Fibroblast of lung (primary cell): Measurements from ENCODE around the gene TAS1R3. TPM values are rescaled to one million over a fixed set of nuclear protein-coding genes. Genes with fewer than 3 reads are reported as not detected.
"Not testable (repeated sequence)": the region's sequence is repeated elsewhere in the genome, so short reads cannot be mapped to it uniquely, and the experiment has no call there.

ENCODE experiments used
- DNase-seq, 2 donors: peaks; one replicate each; pipeline versions ENCODE4 v3.0.0 to v3.0.0-alpha.2; 2010; ENCODE audit warnings: low read depth in 2 of 2
- H2AFZ ChIP-seq: 2 replicates; pipeline ENCODE4 v1.5.1; 2012; ENCODE audit warnings: low read length, control low read depth, inconsistent platforms
- H3K27ac ChIP-seq: 2 replicates; pipeline ENCODE4 v1.5.1; 2011; ENCODE audit warnings: low read length, control low read depth; ENCODE audit not compliant: insufficient read depth
- H3K27me3 ChIP-seq: 2 replicates; pipeline ENCODE4 v1.5.1; 2011; ENCODE audit warnings: mild to moderate bottlenecking, low read length; ENCODE audit not compliant: control insufficient read depth, insufficient read depth
- H3K36me3 ChIP-seq: 2 replicates; pipeline ENCODE4 v1.5.1; 2011; ENCODE audit warnings: low read length; ENCODE audit not compliant: control insufficient read depth, insufficient read depth
- H3K4me1 ChIP-seq: 2 replicates; pipeline ENCODE4 v1.5.1; 2011; ENCODE audit warnings: low read length; ENCODE audit not compliant: control insufficient read depth, insufficient read depth; ENCODE audit errors: extremely low read depth
- H3K4me2 ChIP-seq: 2 replicates; pipeline ENCODE4 v1.5.1; 2011; ENCODE audit warnings: low read length, control low read depth; ENCODE audit not compliant: insufficient read depth; ENCODE audit errors: extremely low read depth
- H3K4me3 ChIP-seq, 4 experiments: fragments of 200-600 bp in 1 of 4; sonication (generic) in 1 of 4; replicated peaks in 1 of 4; 2 replicates each; pipeline ENCODE4 v1.5.1; 2011 to 2016; ENCODE audit warnings: low read length in 4 of 4, low read depth in 3 of 4, mild to moderate bottlenecking in 3 of 4, control low read depth in 2 of 4, inconsistent platforms in 1 of 4, mixed read lengths in 1 of 4; ENCODE audit not compliant: insufficient read depth in 1 of 4; ENCODE audit errors: control extremely low read depth in 1 of 4
- H3K79me2 ChIP-seq: 2 replicates; pipeline ENCODE4 v1.5.1; 2012; ENCODE audit warnings: mild to moderate bottlenecking, low read length, inconsistent platforms; ENCODE audit not compliant: control insufficient read depth, insufficient read depth
- H3K9ac ChIP-seq: 2 replicates; pipeline ENCODE4 v1.5.1; 2011; ENCODE audit warnings: mild to moderate bottlenecking, low read length, control low read depth; ENCODE audit not compliant: insufficient read depth
- H3K9me3 ChIP-seq: 2 replicates; pipeline ENCODE4 v1.5.1; 2012; ENCODE audit warnings: low read depth, low read length; ENCODE audit not compliant: control insufficient read depth, insufficient read depth
- H4K20me1 ChIP-seq: 2 replicates; pipeline ENCODE4 v1.5.1; 2011; ENCODE audit warnings: low read length; ENCODE audit not compliant: control insufficient read depth, insufficient read depth; ENCODE audit errors: extremely low read depth
- EZH2 ChIP-seq: IDR thresholded peaks from 2 replicates; pipeline ENCODE4 v1.5.1; 2012; ENCODE audit warnings: low read length, control low read depth, mild to moderate bottlenecking; ENCODE audit errors: missing control alignments
- polyA plus RNA-seq, 2 donors: library from polyadenylated mRNA; depleted of rRNA in 1 of 2; stranded (reverse) in 1 of 2; unstranded in 1 of 2; fragments of >200 nt; gene quantifications; 2 replicates each; pipeline ENCODE4 v1.2.1, GENCODE V29; 2011 to 2012; ENCODE audit warnings: missing spikeins in 1 of 2
- total RNA-seq: library from RNA; depleted of rRNA; stranded (reverse); fragments of >200 nt; gene quantifications from 2 replicates; pipeline ENCODE4 v1.2.1, GENCODE V29; 2014
- TF ChIP-seq, protein P1 (sequence below), 2 donors: IDR thresholded peaks in 1 of 2; conservative IDR thresholded peaks in 1 of 2; 1 replicate in 1 of 2; 2 replicates in 1 of 2; pipeline ENCODE4 v1.5.1; 2011 to 2012; ENCODE audit warnings: low read length in 2 of 2, control low read depth in 1 of 2, inconsistent platforms in 1 of 2, low read depth in 1 of 2, mild to moderate bottlenecking in 1 of 2

Gene TAS1R3
- total and polyA plus RNA-seq, 2 donors (not counting 1 experiment from before 2014, with no cell fraction given) = 0.02 to 0.17 TPM

DNA sequence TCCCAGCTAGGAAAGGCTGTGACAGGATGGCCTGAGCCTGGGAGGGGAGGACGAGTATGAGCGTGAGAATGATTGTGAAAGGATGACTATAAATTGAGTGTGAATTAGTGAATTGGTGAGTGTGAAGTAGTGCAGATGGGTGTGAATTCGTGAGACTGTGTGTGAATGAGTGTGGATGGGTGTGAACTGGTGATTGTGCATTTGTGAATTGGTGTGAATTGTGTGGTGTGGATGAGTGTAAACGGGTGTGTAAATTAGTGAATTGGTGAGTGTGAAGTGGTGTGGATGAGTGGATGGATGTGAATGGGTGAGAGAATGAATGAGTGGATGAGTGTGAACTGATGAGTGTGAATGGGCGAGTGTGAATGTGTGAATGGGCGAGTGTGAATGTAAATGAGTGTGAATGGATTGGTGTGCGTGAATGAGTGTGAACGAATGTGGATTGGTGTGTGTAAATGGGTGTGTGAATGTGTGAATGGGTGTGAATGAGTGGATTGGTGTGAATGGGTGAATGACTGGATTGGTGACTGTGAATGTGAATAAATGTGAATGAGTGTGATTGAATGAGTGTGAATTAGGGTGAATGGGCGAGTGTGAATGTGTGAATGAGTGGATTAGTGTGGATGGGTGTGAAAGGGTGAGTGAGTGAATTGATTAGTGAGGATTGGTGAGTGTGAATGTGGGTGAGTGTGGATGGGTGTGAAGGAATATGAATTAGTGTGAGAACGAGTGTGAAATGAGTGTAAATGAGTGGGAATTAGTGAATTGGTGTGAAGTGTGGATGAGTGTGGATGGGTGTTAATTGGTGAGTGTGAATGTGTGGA is 35.0 kb downstream of the TAS1R3 start:
- Histone ChIP-seq H3K9ac (no peak overlapping the region), H3K4me3 (no peak overlapping the region), H4K20me1 (no peaks in the 10 kb centered on the region), H3K4me1 (peaks cover 10% of the 10 kb centered on the region), H3K27me3 (no peaks in the 10 kb centered on the region), H3K79me2 (no peaks in the 10 kb centered on the region), H3K4me2 (no peak overlapping the region), H3K36me3 (no peaks in the 10 kb centered on the region), H3K9me3 (peaks cover 4% of the 10 kb centered on the region), H2AFZ (no peak overlapping the region), H3K27ac (no peak overlapping the region)
- TF ChIP-seq, protein P1, sequence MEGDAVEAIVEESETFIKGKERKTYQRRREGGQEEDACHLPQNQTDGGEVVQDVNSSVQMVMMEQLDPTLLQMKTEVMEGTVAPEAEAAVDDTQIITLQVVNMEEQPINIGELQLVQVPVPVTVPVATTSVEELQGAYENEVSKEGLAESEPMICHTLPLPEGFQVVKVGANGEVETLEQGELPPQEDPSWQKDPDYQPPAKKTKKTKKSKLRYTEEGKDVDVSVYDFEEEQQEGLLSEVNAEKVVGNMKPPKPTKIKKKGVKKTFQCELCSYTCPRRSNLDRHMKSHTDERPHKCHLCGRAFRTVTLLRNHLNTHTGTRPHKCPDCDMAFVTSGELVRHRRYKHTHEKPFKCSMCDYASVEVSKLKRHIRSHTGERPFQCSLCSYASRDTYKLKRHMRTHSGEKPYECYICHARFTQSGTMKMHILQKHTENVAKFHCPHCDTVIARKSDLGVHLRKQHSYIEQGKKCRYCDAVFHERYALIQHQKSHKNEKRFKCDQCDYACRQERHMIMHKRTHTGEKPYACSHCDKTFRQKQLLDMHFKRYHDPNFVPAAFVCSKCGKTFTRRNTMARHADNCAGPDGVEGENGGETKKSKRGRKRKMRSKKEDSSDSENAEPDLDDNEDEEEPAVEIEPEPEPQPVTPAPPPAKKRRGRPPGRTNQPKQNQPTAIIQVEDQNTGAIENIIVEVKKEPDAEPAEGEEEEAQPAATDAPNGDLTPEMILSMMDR (conservative IDR thresholded peaks at IDR 0.05 in 1 of 2, IDR thresholded peaks at IDR 0.05 in 1 of 2; ENCODE audit: low read depth in 1 of 2, low read length in 2 of 2) = no peak
- DNase-seq = no peak

DNA sequence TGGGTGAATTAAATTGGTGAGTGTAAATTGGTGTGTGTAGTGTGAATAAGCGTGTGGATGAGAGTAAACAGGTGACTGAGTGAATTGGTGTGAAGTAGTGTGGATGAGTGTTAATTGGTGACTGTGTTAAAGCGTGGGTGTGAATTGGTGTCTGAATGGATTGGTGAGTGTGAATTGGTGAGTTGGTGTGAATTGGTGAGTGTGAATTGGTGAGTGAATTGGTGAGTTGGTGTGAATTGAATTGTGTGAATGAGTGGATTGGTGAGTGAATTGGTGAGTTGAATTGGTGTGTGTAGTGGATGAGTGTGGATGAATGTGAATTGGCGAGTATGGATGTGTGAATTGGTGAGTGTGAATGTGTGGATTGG is 35.6 kb downstream of the TAS1R3 start:
- peaks cover 4% of the 10 kb centered on the region for H3K9me3 ChIP-seq
- no peak overlapping the region for H3K4me2 ChIP-seq
- H3K36me3 ChIP-seq = peaks cover 1% of the 10 kb centered on the region
- H3K9ac ChIP-seq = no peak overlapping the region
- H2AFZ ChIP-seq = no peak overlapping the region
- DNase-seq = no peak
- no peaks in the 10 kb centered on the region for H4K20me1 ChIP-seq
- no peaks in the 10 kb centered on the region for H3K79me2 ChIP-seq
- no peak overlapping the region for H3K4me3 ChIP-seq
- peaks cover 7% of the 10 kb centered on the region for H3K4me1 ChIP-seq
- no peaks in the 10 kb centered on the region for H3K27me3 ChIP-seq
- H3K27ac ChIP-seq = no peak overlapping the region
- TF ChIP-seq, protein P1 (conservative IDR thresholded peaks at IDR 0.05 in 1 of 2, IDR thresholded peaks at IDR 0.05 in 1 of 2; ENCODE audit: low read depth in 1 of 2, low read length in 2 of 2) = no peak
- TF ChIP-seq EZH2 = no peak

DNA sequence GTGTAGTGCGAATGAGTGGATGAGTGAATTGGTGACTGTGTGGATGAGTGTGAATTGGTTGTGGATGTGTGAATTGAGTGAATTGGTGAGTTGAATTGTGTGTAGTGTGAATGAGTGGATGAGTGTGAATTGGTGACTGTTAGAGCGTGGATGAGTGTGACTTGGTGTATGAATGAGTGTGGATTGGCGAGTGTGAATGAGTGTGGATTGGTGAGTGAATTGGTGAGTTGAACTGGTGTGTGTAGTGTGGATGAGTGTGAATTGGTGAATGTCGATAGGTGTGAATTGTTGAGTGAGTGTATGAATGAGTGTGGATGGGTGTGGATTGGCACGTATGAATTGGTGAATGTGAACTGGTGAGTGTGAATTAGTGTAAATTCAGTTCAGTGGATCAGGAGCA is 36.2 kb downstream of the TAS1R3 start:
- Histone ChIP-seq H3K79me2 (peaks cover 3% of the 10 kb centered on the region), H2AFZ (no peak overlapping the region), H3K27ac (no peak overlapping the region), H3K9me3 (peaks cover 4% of the 10 kb centered on the region), H3K4me2 (no peak overlapping the region), H3K9ac (no peak overlapping the region), H3K27me3 (no peaks in the 10 kb centered on the region), H4K20me1 (no peaks in the 10 kb centered on the region), H3K36me3 (peaks cover 4% of the 10 kb centered on the region), H3K4me3 (no peak overlapping the region), H3K4me1 (peaks cover 8% of the 10 kb centered on the region)
- no peak for TF ChIP-seq EZH2
- TF ChIP-seq, protein P1 (conservative IDR thresholded peaks at IDR 0.05 in 1 of 2, IDR thresholded peaks at IDR 0.05 in 1 of 2; ENCODE audit: low read depth in 1 of 2, low read length in 2 of 2) = no peak
- DNase-seq = no peak

DNA sequence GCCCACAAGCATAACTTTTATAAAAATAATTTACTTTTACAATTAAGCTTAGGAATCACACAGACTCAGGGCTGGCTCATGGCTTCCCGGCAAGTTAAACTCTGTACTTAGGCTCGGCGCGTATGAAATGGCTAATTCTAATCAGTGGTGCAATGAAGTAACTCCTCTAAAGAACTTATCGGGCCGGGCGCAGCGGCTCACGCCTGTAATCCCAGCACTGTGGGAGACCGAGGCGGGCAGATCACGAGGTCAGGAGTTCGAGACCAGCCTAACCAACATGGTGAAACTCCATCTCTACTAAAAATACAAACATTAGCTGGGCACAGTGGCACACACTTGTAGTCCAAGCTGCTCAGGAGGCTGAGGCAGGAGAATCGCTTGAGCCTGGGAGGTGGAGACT is 39.0 kb downstream of the TAS1R3 start:
- H2AFZ ChIP-seq, H3K4me3 ChIP-seq, H4K20me1 ChIP-seq, H3K4me2 ChIP-seq, DNase-seq, H3K27ac ChIP-seq, H3K27me3 ChIP-seq, H3K9me3 ChIP-seq, H3K9ac ChIP-seq: not testable (repeated sequence)
- H3K79me2 ChIP-seq = peaks cover 26% of the 10 kb centered on the region
- H3K4me1 ChIP-seq = peaks cover 13% of the 10 kb centered on the region
- peaks cover 13% of the 10 kb centered on the region for H3K36me3 ChIP-seq
